ENCODE data around the gene GNG12.

GRCh38 chr1:67846538-67846937 lies 13.3 kb upstream of the GNG12 start:
- TF ChIP-seq POLR2A (IDR thresholded peaks at IDR 0.05; ENCODE audit: low read length) (no peak), GATA1 (IDR thresholded peaks at IDR 0.05; ENCODE audit: low read depth, low read length) (no peak)

All from erythroblast (primary cell).